H1 (cell line): ENCODE measurements around the gene NDUFA7. TPM values are rescaled to one million over a fixed set of nuclear protein-coding genes. Genes with fewer than 3 reads are reported as not detected.

ENCODE experiments used
- GTF2F1 ChIP-seq: IDR thresholded peaks from 2 replicates; pipeline ENCODE4 v1.6.1; 2012; ENCODE audit warnings: low read depth, low read length, improper control_type of control experiment, borderline replicate concordance
- RAD21 ChIP-seq, 2 experiments: IDR thresholded peaks in 1 of 2; conservative IDR thresholded peaks in 1 of 2; 2 replicates each; pipeline ENCODE4 v1.6.1; 2011; ENCODE audit warnings: low read depth in 2 of 2, low read length in 2 of 2, improper control_type of control experiment in 1 of 2, inconsistent platforms in 1 of 2, mild to moderate bottlenecking in 1 of 2, moderate library complexity in 1 of 2
- RFX5 ChIP-seq: IDR thresholded peaks from 2 replicates; pipeline ENCODE4 v1.6.1; 2011; ENCODE audit warnings: low read depth, low read length, improper control_type of control experiment, borderline replicate concordance
- RNF2 ChIP-seq: fragments of 200-900, 300-1000 bp; sonication (generic); IDR thresholded peaks from 2 replicates; pipeline ENCODE4 v1.7.1; 2016; ENCODE audit warnings: borderline replicate concordance, low read depth, mild to moderate bottlenecking, antibody characterized with exemption, low read length; ENCODE audit not compliant: poor library complexity, severe bottlenecking; ENCODE audit errors: missing control alignments
- SP2 ChIP-seq: IDR thresholded peaks from 2 replicates; pipeline ENCODE4 v1.6.1; 2012; ENCODE audit warnings: mild to moderate bottlenecking, low read length, inconsistent platforms
- polyA plus RNA-seq, 7 experiments: library from polyadenylated mRNA; depleted of rRNA in 3 of 7; stranded (reverse) in 5 of 7; unstranded in 2 of 7; fragments of >200 nt in 5 of 7; fragments of 200-250 nt in 2 of 7; gene quantifications; 1 replicate in 5 of 7; 2 replicates in 1 of 7; 4 replicates in 1 of 7; pipeline versions ENCODE4 v1.2.1 to v1.2.3, GENCODE V29; 2011 to 2013; ENCODE audit warnings: missing spikeins in 2 of 7, mixed read lengths in 2 of 7
- total RNA-seq: library from RNA; stranded (reverse); fragmentation: NEBNext Ultra II Directional; extraction: Animal tissue kit (Norgen Biotek cat#: 25700); gene quantifications from 2 replicates; pipeline ENCODE4 v1.2.1, GENCODE V29; 2021

NDUFA7 gene
- total and polyA plus RNA-seq, 2 of the 8 experiments (the other 6 are each of a cell fraction or from before 2014, with no cell fraction given): 54.4 to 286 TPM

GRCh38 chr19:8357007-8357521, 35.9 kb upstream of the NDUFA7 start (continued):
- TF ChIP-seq RFX5: no peak
- TF ChIP-seq SP2: no peak
- no peak for TF ChIP-seq GTF2F1
- no peak for TF ChIP-seq RAD21 (IDR thresholded peaks at IDR 0.05 in 1 of 2, conservative IDR thresholded peaks at IDR 0.05 in 1 of 2; ENCODE audit: low read depth in 2 of 2, low read length in 2 of 2)
- no peak for TF ChIP-seq RNF2
- TF ChIP-seq, all 59 proteins: peak for 0
